ENCODE data around the gene TFAP2D.
A peak's percentile ranks its signal among the peaks of the same experiment; 100 is the strongest.

Gene TFAP2D

GRCh38 chr6:50721978-50722377, 8.7 kb downstream of the TFAP2D start:
- DNase-seq, result no peak

- DNase-seq, result no peak
Observed at GRCh38 chr6:50722829-50723554, 9.7 kb downstream of the TFAP2D start.

- DNase-seq, result peak; percentile 4
Observed at GRCh38 chr6:50724381-50725124, 11.2 kb downstream of the TFAP2D start.

GRCh38 chr6:50734488-50734887, 21.2 kb downstream of the TFAP2D start:
- no peak for DNase-seq

- no peak for DNase-seq
Observed at GRCh38 chr6:50742161-50742560, 28.8 kb downstream of the TFAP2D start.

GRCh38 chr6:50744976-50745375, 31.6 kb downstream of the TFAP2D start:
- DNase-seq, result no peak

GRCh38 chr6:50762798-50763197, 49.5 kb downstream of the TFAP2D start:
- DNase-seq, result no peak

GRCh38 chr6:50778696-50779095, 65.4 kb downstream of the TFAP2D start:
- no peak for DNase-seq

- no peak for DNase-seq
Observed at GRCh38 chr6:50780382-50780781, 67.1 kb downstream of the TFAP2D start.

- DNase-seq, result no peak
Observed at GRCh38 chr6:50785921-50786320, 72.6 kb downstream of the TFAP2D start.

- peak; percentile 52 for DNase-seq
Observed at GRCh38 chr6:50791900-50792508, 78.7 kb downstream of the TFAP2D start.

GRCh38 chr6:50792771-50793170, 79.4 kb downstream of the TFAP2D start:
- no peak for DNase-seq

GRCh38 chr6:50795574-50795973, 82.2 kb downstream of the TFAP2D start:
- no peak for DNase-seq

- no peak for DNase-seq
Observed at GRCh38 chr6:50804283-50804682, 91.0 kb downstream of the TFAP2D start.

- no peak for DNase-seq
Observed at GRCh38 chr6:50807035-50807434, 93.7 kb downstream of the TFAP2D start.

GRCh38 chr6:50815436-50816114, 102.2 kb downstream of the TFAP2D start:
- DNase-seq, result no peak

- peak; percentile 82 for DNase-seq
Observed at GRCh38 chr6:50816115-50816675, 102.9 kb downstream of the TFAP2D start.

GRCh38 chr6:50816947-50817645, 103.8 kb downstream of the TFAP2D start:
- no peak for DNase-seq

GRCh38 chr6:50817646-50817950, 104.3 kb downstream of the TFAP2D start:
- DNase-seq, result no peak

GRCh38 chr6:50818020-50818419, 104.7 kb downstream of the TFAP2D start:
- DNase-seq, result no peak

- no peak for DNase-seq
Observed at GRCh38 chr6:50818673-50819072, 105.3 kb downstream of the TFAP2D start, which contains the start of gene TFAP2B. TFAP2B (plus strand) TSS chr6:50818871; CDS start chr6:50818892, 21 bp downstream.

GRCh38 chr6:50819466-50819903, 106.2 kb downstream of the TFAP2D start:
- no peak for DNase-seq

Measured in RPMI8226 (cell line).